IPS-18c (cell line): ENCODE results near the gene RBM25.
A peak's percentile ranks its signal among the peaks of the same experiment; 100 is the strongest.

Source experiments
- H3K4me3 ChIP-seq: 2 replicates; pipeline ENCODE4 v1.7.0; 2013; ENCODE audit warnings: low read depth, mild to moderate bottlenecking, low read length, moderate library complexity; ENCODE audit not compliant: insufficient read depth
- H3K9me3 ChIP-seq: one replicate; pipeline ENCODE4 v1.6.1; 2013; ENCODE audit warnings: mild to moderate bottlenecking, low read length, moderate library complexity; ENCODE audit not compliant: control insufficient read depth, insufficient read depth

The RBM25 gene

DNA sequence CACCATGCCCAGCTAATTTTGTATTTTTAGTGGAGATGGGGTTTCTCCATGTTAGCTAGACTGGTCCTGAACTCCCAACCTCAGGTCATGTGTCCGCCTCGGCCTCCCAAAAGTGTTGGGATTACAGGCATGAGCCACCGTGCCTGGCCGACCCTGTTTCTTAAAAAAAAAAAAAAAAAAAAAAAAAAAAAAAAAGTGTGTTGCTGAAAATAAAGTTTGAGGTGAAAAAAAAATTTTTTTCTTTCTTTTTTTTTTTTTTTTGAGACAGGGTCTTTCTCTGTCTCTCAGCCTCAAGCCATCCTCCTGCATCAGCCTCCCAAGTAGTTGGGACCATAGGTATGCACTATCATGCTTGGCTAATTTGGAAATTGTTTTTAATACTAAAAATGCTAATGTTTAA lies 11.3 kb downstream of the RBM25 start:
- no peaks in the 10 kb centered on the region for H3K9me3 ChIP-seq

DNA sequence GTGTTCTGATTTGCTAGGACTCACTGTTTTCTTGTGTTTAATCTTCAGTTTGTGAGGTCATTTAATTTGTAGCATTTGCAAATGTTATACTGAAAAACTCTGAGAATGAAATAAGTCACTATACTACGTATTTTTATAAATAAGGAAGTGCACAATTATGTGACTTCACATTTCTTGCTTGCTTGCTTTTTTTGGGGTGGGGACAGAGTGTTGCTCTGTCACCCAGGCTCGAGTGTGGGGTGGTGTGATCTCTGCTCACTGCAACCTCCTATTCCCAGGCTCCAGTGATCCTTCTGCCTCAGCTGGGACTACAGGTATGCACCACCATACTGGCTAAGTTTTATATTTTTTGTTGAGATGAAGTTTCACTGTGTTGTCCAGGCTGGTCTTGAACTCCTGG lies 32.7 kb downstream of the RBM25 start:
- Histone ChIP-seq H3K9me3 (peaks cover 3% of the 10 kb centered on the region), H3K4me3 (no peak overlapping the region)

More for the DNA sequence above, 11.3 kb downstream of the RBM25 start:
- no peak overlapping the region for H3K4me3 ChIP-seq

DNA sequence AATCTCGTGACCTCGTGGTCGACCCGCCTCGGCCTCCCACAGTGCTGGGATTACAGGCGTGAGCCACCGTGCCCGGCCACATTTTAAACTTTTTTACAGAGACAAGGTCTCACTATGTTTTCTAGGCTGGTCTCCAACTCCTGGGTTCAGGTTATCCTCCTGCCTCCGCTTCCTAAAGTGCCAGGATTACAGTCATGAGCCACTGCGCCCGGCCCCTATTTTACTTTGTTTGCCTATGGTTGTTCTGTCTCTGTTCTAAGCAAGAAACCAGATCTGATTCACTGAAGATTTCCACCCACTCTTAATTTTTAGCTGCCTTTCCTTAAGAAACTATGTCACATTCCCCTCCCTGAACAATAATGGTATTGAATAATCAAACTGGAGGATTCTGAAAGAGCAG lies 39.1 kb downstream of the RBM25 start:
- no peaks in the 10 kb centered on the region for H3K9me3 ChIP-seq
- no peak overlapping the region for H3K4me3 ChIP-seq

DNA sequence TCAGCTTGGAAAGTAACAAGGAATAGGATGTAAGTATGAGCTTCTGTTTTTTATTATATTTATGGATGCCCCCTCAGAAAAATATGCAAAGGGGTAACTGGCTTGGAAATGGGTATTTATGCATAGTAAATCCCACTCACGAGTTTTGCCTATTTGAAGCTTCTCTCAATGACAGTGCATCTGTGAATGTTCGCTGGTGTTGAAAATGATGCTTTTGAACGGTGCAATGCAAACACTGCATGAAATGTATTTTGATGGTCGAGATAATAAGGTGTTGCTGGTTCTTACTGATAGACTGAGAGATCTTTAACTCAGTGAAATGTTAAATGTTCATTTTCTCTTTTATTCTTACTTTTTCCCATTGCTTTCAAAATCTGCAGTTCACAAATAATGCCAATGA lies 42.0 kb downstream of the RBM25 start:
- Histone ChIP-seq H3K4me3 (no peak overlapping the region), H3K9me3 (no peaks in the 10 kb centered on the region)

DNA sequence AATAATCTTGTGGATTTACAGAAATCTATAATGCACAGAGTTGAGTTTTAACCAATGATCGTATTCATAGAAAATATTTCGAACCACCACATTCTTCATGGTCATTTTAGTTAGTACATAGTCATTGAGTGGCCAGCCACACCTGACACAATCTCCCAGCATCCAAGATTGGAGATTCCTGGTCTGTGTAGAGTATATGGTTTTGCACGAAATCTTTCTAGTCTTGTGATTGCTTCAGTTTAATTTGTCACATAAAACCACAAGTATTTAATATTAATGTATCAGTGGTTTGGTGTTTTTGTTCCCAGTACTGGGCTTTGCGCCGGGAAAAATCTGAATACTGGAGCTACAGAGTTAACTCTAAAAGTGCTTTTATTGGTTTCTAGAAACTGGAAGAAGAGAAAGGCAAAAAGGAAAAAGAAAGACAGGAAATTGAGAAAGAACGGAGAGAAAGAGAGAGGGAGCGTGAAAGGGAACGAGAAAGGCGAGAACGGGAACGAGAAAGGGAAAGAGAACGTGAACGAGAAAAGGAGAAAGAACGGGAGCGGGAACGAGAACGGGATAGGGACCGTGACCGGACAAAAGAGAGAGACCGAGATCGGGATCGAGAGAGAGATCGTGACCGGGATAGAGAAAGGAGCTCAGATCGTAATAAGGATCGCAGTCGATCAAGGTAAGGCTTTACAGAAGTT lies 44.6 kb downstream of the RBM25 start:
- no peak overlapping the region for H3K4me3 ChIP-seq
- no peaks in the 10 kb centered on the region for H3K9me3 ChIP-seq

- Histone ChIP-seq H3K4me3 (no peak overlapping the region), H3K9me3 (no peaks in the 10 kb centered on the region)
These were observed 46.7 kb downstream of the RBM25 start for GRCh38 chr14:73105050-73105449.

- H3K9me3 ChIP-seq: no peaks in the 10 kb centered on the region
These were observed 47.4 kb downstream of the RBM25 start for GRCh38 chr14:73105727-73106126.

DNA sequence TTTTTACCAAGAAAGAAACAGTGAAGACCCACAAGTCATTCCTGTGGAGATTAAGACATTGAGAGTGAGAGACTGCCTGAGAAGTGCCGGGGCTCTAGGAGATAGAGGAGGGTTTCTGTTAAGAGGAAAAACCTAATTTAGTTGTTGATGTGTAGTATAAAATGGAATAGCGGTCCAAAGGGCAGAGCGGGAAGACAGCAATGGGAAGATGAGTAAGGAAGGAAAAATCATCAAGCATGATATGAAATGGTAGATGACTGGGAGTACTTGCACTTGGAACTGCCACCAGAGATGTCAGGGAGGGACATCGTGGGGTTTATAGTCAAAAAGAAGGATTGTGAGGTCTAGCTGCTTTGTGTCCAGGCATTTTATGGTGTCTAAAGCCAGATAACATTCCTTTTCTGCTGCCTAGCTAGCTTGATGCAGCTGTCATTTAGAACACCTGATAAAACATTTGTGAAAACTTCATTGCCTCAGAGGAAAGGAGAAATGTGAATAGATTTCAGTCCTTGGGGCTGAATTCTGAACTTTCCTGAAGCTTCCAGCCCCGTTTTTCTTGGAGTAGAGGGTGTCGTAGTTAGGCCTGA lies 57.8 kb downstream of the RBM25 start:
- H3K9me3 ChIP-seq: no peaks in the 10 kb centered on the region

More at GRCh38 chr14:73105727-73106126, 47.4 kb downstream of the RBM25 start:
- no peak overlapping the region for H3K4me3 ChIP-seq

GRCh38 chr14:73124180-73124894 lies 66.0 kb downstream of the RBM25 start:
- Histone ChIP-seq H3K4me3 (no peak overlapping the region), H3K9me3 (no peaks in the 10 kb centered on the region)

More for the DNA sequence above, 57.8 kb downstream of the RBM25 start:
- no peak overlapping the region for H3K4me3 ChIP-seq

DNA sequence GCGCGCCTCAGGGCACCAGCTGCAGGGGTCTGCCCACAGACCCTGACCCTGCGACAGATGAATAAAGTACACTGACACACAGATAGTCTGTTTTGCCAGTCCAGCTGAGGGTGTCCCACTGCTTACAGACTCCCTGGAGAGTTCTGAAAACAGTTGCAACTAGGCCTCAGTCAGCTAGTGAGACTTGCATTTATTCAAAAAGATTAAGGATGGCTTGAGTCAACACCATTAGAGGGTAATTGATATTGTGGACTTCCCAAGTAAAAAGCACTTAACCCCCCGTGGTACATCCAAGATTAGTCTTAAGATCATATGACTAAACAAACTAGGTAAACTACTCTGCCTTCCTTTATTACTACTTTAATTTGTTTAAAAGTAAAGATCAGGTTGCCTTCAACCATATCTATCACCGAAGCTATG lies 66.8 kb downstream of the RBM25 start:
- H3K4me3 ChIP-seq: no peak overlapping the region
- no peaks in the 10 kb centered on the region for H3K9me3 ChIP-seq

- no peak overlapping the region for H3K4me3 ChIP-seq
These were observed 67.4 kb downstream of the RBM25 start for GRCh38 chr14:73125746-73126145.

DNA sequence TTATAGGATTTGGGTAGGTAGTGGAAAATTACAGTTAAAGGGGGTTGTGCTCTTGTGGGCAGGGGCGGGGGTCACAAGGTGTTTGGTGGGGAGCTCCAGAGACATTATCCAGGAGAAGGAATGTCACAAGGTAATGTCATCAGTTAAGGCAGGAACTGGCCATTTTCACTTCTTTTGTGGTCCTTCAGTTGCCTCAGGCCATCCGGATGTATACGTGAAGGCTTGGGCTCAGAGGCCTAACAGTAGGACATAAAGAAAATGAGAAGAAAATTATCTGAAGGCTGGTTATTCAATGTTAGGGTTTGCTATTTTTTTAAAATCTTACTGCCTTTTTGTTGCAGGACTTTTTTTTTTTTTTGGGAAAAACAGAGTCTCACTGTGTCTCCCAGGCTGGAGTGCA lies 75.5 kb downstream of the RBM25 start:
- Histone ChIP-seq H3K4me3 (no peak overlapping the region), H3K9me3 (peaks cover 2% of the 10 kb centered on the region)

More at GRCh38 chr14:73125746-73126145, 67.4 kb downstream of the RBM25 start:
- H3K9me3 ChIP-seq: no peaks in the 10 kb centered on the region

DNA sequence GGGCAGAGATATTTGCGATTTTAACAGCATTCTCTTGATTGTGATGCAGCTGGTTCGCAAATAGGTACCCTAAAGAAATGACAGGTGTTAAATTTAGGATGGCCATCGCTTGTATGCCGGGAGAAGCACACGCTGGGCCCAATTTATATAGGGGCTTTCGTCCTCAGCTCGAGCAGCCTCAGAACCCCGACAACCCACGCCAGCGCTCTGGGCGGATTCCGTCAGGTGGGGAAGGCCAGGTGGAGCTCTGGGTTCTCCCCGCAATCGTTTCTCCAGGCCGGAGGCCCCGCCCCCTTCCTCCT lies 77.7 kb downstream of the RBM25 start:
- Histone ChIP-seq H3K9me3 (peaks cover 2% of the 10 kb centered on the region), H3K4me3 (peak overlapping the region; percentile 89)

GRCh38 chr14:73136387-73137225 lies 78.3 kb downstream of the RBM25 start, which contains the start of gene PSEN1:
TSS of gene PSEN1 (plus strand) at chr14:73136507. CDS start at chr14:73148020, 11,513 bp downstream.
- H3K9me3 ChIP-seq: peaks cover 2% of the 10 kb centered on the region
- H3K4me3 ChIP-seq: peak within 1 kb of the TSS; percentile 89

DNA sequence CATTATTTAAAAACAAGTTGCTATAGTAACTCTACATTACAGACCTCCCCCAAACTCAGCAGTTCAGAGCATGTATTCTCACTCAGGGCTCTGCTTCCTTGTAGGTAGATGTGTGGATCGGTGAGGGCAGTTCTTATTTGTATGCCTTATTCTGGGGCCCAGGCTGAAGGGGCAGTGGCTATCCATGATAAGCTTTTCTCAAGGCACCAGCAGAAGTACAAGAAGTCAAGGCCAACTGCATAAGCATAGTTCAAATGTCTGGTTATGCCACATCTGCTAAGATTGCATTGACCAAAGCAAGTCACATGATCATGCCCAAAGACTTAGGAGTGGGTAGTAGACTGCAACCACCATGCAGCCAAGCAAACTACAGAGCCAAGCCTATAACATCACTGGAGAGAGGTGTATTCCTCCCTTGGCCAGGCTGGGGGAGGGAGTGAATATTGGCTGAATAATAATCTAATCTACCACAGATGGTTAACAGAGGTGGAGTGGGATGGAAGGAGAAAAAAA lies 82.5 kb downstream of the RBM25 start:
- no peak overlapping the region for H3K4me3 ChIP-seq
- H3K9me3 ChIP-seq: no peaks in the 10 kb centered on the region

- Histone ChIP-seq H3K4me3 (no peak overlapping the region), H3K9me3 (no peaks in the 10 kb centered on the region)
These were observed 83.9 kb downstream of the RBM25 start for GRCh38 chr14:73142216-73142615.

GRCh38 chr14:73143003-73143402 lies 84.7 kb downstream of the RBM25 start:
- H3K4me3 ChIP-seq: no peak overlapping the region

More at GRCh38 chr14:73143003-73143402, 84.7 kb downstream of the RBM25 start:
- H3K9me3 ChIP-seq: no peaks in the 10 kb centered on the region
